GM21367 (cell line): ENCODE results near the gene SLC6A13.
"Not testable (repeated sequence)": the region's sequence is repeated elsewhere in the genome, so short reads cannot be mapped to it uniquely, and the experiment has no call there.

ENCODE experiments used
- ATAC-seq: cut with Tn5 transposase; IDR thresholded peaks from one replicate; pipeline ENCODE4 v1.9.1; 2021; ENCODE audit not compliant: unreplicated experiment

SLC6A13 gene

GRCh38 chr12:262817-263216 is at the start of gene SLC6A13:
Gene SLC6A13 (minus strand): TSS chr12:262836. CDS start chr12:260052, 2,784 bp downstream.
- no peak for ATAC-seq

GRCh38 chr12:308511-308910 is 45.9 kb upstream of the SLC6A13 start:
- no peak for ATAC-seq

GRCh38 chr12:307406-307805 is 44.8 kb upstream of the SLC6A13 start:
- no peak for ATAC-seq

GRCh38 chr12:304805-305204 is 42.2 kb upstream of the SLC6A13 start:
- no peak for ATAC-seq

GRCh38 chr12:302766-303165 is 40.1 kb upstream of the SLC6A13 start:
- not testable (repeated sequence) for ATAC-seq

- not testable (repeated sequence) for ATAC-seq
These were observed 37.5 kb upstream of the SLC6A13 start for GRCh38 chr12:300166-300565.

- not testable (repeated sequence) for ATAC-seq
These were observed 36.9 kb upstream of the SLC6A13 start for GRCh38 chr12:299511-299910.

- not testable (repeated sequence) for ATAC-seq
These were observed 35.4 kb upstream of the SLC6A13 start for GRCh38 chr12:298059-298458.

GRCh38 chr12:295132-295531 is 32.5 kb upstream of the SLC6A13 start:
- ATAC-seq, result no peak

- ATAC-seq, result no peak
These were observed 30.6 kb upstream of the SLC6A13 start for GRCh38 chr12:293199-293598.

- no peak for ATAC-seq
These were observed 29.6 kb upstream of the SLC6A13 start for GRCh38 chr12:292186-292585.

- ATAC-seq, result no peak
These were observed 28.6 kb upstream of the SLC6A13 start for GRCh38 chr12:291153-291723.

GRCh38 chr12:288687-289086 is 26.1 kb upstream of the SLC6A13 start:
- ATAC-seq, result no peak

GRCh38 chr12:286531-287300 is 24.1 kb upstream of the SLC6A13 start:
- ATAC-seq, result no peak

- no peak for ATAC-seq
These were observed 15.4 kb upstream of the SLC6A13 start for GRCh38 chr12:278046-278445.

GRCh38 chr12:275812-276211 is 13.2 kb upstream of the SLC6A13 start:
- no peak for ATAC-seq

- no peak for ATAC-seq
These were observed 10.7 kb upstream of the SLC6A13 start for GRCh38 chr12:273382-273781.

GRCh38 chr12:272942-273341 is 10.3 kb upstream of the SLC6A13 start:
- no peak for ATAC-seq

GRCh38 chr12:271161-271560 is 8.5 kb upstream of the SLC6A13 start:
- no peak for ATAC-seq

GRCh38 chr12:269191-269590 is 6.6 kb upstream of the SLC6A13 start:
- no peak for ATAC-seq

- ATAC-seq, result no peak
These were observed 5.8 kb upstream of the SLC6A13 start for GRCh38 chr12:268483-268840.

- no peak for ATAC-seq
These were observed 5.2 kb upstream of the SLC6A13 start for GRCh38 chr12:267581-268482.
